Stimulated activated CD4-positive, alpha-beta T cell treated with anti-CD3 and anti-CD28 coated beads, TNF-alpha, amount 100 ng/mL, for 24 hours (primary cell): ENCODE results near the gene SLC2A6.

ENCODE experiments used
- DNase-seq, 3 experiments: peaks; one replicate each; pipeline ENCODE4 v3.0.0-alpha.2; 2020; ENCODE audit warnings: low read depth in 3 of 3

SLC2A6 gene

GRCh38 chr9:133477992-133478850 is 678 bp downstream of the SLC2A6 start:
- no peak for DNase-seq

GRCh38 chr9:133477461-133477860 is 1.4 kb downstream of the SLC2A6 start:
- DNase-seq, result no peak

GRCh38 chr9:133476941-133477340 is 2.0 kb downstream of the SLC2A6 start:
- DNase-seq, result no peak

- no peak for DNase-seq
Measured at GRCh38 chr9:133476036-133476931, 2.6 kb downstream of the SLC2A6 start.

- DNase-seq, result no peak
Measured at GRCh38 chr9:133475292-133476012, 3.4 kb downstream of the SLC2A6 start.

GRCh38 chr9:133474853-133475252 is 4.0 kb downstream of the SLC2A6 start:
- DNase-seq, result no peak

GRCh38 chr9:133474215-133474614 is 4.7 kb downstream of the SLC2A6 start:
- DNase-seq, result no peak

- DNase-seq, result no peak
Measured at GRCh38 chr9:133473743-133474142, 5.2 kb downstream of the SLC2A6 start.

GRCh38 chr9:133472753-133473378 is 6.0 kb downstream of the SLC2A6 start:
- no peak for DNase-seq

GRCh38 chr9:133472277-133472645 is 6.6 kb downstream of the SLC2A6 start:
- no peak for DNase-seq

- no peak for DNase-seq
Measured at GRCh38 chr9:133471551-133472276, 7.2 kb downstream of the SLC2A6 start.

GRCh38 chr9:133470988-133471387 is 7.9 kb downstream of the SLC2A6 start:
- no peak for DNase-seq

GRCh38 chr9:133470427-133470924 is 8.4 kb downstream of the SLC2A6 start:
- no peak for DNase-seq

- no peak for DNase-seq
Measured at GRCh38 chr9:133468777-133469421, 10.0 kb downstream of the SLC2A6 start.

GRCh38 chr9:133468374-133468773 is 10.5 kb downstream of the SLC2A6 start:
- no peak for DNase-seq

- DNase-seq, result no peak
Measured at GRCh38 chr9:133467101-133467500, 11.8 kb downstream of the SLC2A6 start.

- no peak for DNase-seq
Measured at GRCh38 chr9:133465984-133466383, 12.9 kb downstream of the SLC2A6 start.

- DNase-seq, result no peak
Measured at GRCh38 chr9:133464638-133465037, 14.3 kb downstream of the SLC2A6 start.

- DNase-seq, result no peak
Measured at GRCh38 chr9:133463864-133464615, 14.9 kb downstream of the SLC2A6 start.
